Common myeloid progenitor, CD34-positive (primary cell): ENCODE measurements around the gene NDUFB11.

Experiments
- CTCF ChIA-PET: fragments of 350-600 bp; sonication (Branson Sonifier 250); formaldehyde crosslinking; loops from one replicate; lab custom pipeline; 2021; ENCODE audit warnings: antibody characterized with exemption; lab: Charles Lee
- POLR2A ChIA-PET: fragments of 350-600 bp; sonication (Branson Sonifier 250); formaldehyde crosslinking; loops from one replicate; lab custom pipeline; 2021; ENCODE audit warnings: antibody characterized with exemption; lab: Charles Lee
- DNase-seq, 3 donors: peaks; one replicate each; pipeline versions ENCODE4 v3.0.0 to v3.0.0-alpha.2; 2013
- H3K27ac ChIP-seq, 2 experiments: 1 replicate in 1 of 2; 2 replicates in 1 of 2; pipeline ENCODE4 v1.7.0; 2013; ENCODE audit warnings: inconsistent platforms in 2 of 2, low read length in 2 of 2, mild to moderate bottlenecking in 2 of 2, low read depth in 1 of 2, moderate library complexity in 1 of 2; ENCODE audit not compliant: severe bottlenecking in 2 of 2, insufficient read depth in 1 of 2, poor library complexity in 1 of 2
- H3K27me3 ChIP-seq, 5 experiments: replicated peaks in 2 of 5; 1 replicate in 3 of 5; 2 replicates in 2 of 5; pipeline versions ENCODE4 v1.6.1 to v1.7.0; 2013; ENCODE audit warnings: low read length in 4 of 5, mild to moderate bottlenecking in 2 of 5, moderate library complexity in 2 of 5, inconsistent platforms in 1 of 5; ENCODE audit not compliant: insufficient read depth in 5 of 5, control insufficient read depth in 4 of 5
- H3K36me3 ChIP-seq, 4 experiments: 1 replicate in 2 of 4; 2 replicates in 2 of 4; pipeline versions ENCODE4 v1.6.1 to v1.7.0; 2013; ENCODE audit warnings: low read length in 3 of 4, control low read depth in 1 of 4, mild to moderate bottlenecking in 1 of 4; ENCODE audit not compliant: control insufficient read depth in 4 of 4, insufficient read depth in 4 of 4
- H3K4me1 ChIP-seq, 4 experiments: 1 replicate in 3 of 4; 2 replicates in 1 of 4; pipeline versions ENCODE4 v1.6.1 to v1.7.1; 2013; ENCODE audit warnings: low read length in 3 of 4, mild to moderate bottlenecking in 3 of 4, control low read depth in 1 of 4, inconsistent platforms in 1 of 4, moderate library complexity in 1 of 4; ENCODE audit not compliant: control insufficient read depth in 4 of 4, insufficient read depth in 4 of 4; ENCODE audit errors: control extremely low read depth in 1 of 4
- H3K4me3 ChIP-seq, 7 experiments: 1 replicate in 4 of 7; 2 replicates in 3 of 7; pipeline versions ENCODE4 v1.5.1 to v1.7.0; 2013; ENCODE audit warnings: mild to moderate bottlenecking in 7 of 7, low read length in 6 of 7, moderate library complexity in 6 of 7, inconsistent platforms in 2 of 7, low read depth in 2 of 7, control low read depth in 1 of 7; ENCODE audit not compliant: insufficient read depth in 4 of 7, control insufficient read depth in 1 of 7; ENCODE audit errors: extremely low read depth in 1 of 7
- H3K9me3 ChIP-seq, 5 experiments: 1 replicate in 4 of 5; 2 replicates in 1 of 5; pipeline versions ENCODE4 v1.6.1 to v1.7.1; 2013; ENCODE audit warnings: low read length in 4 of 5, mild to moderate bottlenecking in 2 of 5, inconsistent platforms in 1 of 5, low read depth in 1 of 5, moderate library complexity in 1 of 5; ENCODE audit not compliant: control insufficient read depth in 4 of 5, insufficient read depth in 2 of 5; ENCODE audit errors: control extremely low read depth in 1 of 5
- whole genome bisulfite sequencing: methylation state at CpG from one replicate; pipeline ENCODE4 v1.1.5; 2013; ENCODE audit not compliant: insufficient coverage; 5-methylcytosine and 5-hydroxymethylcytosine counted together

NDUFB11 gene

DNA sequence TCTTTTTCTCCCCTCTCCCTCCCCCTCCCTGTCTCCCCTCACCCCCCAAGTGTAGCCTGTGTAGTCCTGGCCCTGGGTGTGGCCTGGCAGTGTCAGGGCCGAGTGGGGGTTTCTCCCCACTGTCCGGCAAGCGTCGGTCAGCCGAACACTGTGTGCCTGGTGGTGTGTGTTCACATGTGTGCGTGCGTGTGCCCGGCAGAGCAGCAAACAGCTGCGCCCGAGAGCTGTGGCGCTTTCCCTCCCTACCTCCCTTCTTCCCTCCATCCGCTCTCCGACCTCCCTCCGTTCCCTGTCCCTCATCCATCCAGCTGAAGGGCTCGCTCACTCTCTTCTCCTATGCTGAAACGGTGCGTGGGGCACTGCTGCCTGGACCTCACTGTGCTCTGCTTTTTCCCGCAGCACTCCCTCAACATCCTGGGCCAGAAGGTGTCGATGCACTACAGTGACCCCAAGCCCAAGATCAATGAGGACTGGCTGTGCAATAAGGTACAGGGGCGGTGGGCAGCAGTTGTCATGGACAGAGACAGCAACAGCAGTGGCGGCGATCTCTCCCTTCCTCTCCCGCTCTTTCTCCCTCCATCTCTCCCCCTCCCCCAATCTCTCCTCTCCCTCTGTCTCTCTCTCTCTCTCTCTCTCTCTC lies 31.7 kb upstream of the NDUFB11 start:
- Histone ChIP-seq H3K9me3 (no peaks in the 10 kb centered on the region), H3K4me3 (no peak overlapping the region), H3K27me3 (peaks cover 0 to 86% (median 0%) of the 10 kb centered on the region in 5 experiments), H3K4me1 (no peaks in the 10 kb centered on the region), H3K36me3 (peaks cover 4 to 88% (median 51%) of the 10 kb centered on the region in 4 experiments), H3K27ac (no peak overlapping the region)
- CTCF ChIA-PET, result interaction anchor here (1.7 kb wide), 1 partner anchor 18 kb away, joined by 3 read pairs; no protein-coding TSS in a partner anchor
- WGBS, result 82% methylated on average over 20 of the region's 23 CpGs
- POLR2A ChIA-PET, result no interaction called here
- DNase-seq, result no peak

DNA sequence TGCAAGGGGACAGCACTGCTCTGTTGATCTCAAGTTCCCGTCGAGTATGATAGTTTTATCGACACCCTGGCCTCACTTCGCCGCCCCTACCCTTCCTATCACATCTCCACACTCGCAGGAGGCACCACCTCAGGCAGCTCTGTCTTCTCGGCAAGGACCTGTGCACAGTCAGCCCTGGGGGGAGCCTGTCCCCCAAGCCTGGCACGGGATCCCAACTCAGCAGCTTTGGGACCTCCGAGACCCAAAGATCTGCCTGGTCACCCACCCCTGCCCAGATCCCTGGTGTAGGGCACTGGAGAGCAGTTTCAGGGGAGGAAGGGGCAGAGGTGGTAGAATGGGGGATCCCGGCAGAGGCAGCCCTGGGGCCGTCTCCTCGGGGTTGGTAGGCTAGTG lies 31.1 kb upstream of the NDUFB11 start:
- WGBS, result 91% methylated on average over 8 of the region's 12 CpGs
- DNase-seq, result no peak
- Histone ChIP-seq H3K27me3 (peaks cover 0 to 92% (median 0%) of the 10 kb centered on the region in 5 experiments), H3K36me3 (peaks cover 4 to 88% (median 50%) of the 10 kb centered on the region in 4 experiments), H3K4me1 (no peaks in the 10 kb centered on the region), H3K27ac (no peak overlapping the region), H3K9me3 (no peaks in the 10 kb centered on the region), H3K4me3 (no peak overlapping the region)
- ChIA-PET POLR2A (interaction anchor here (0.6 kb wide), 1 partner anchor 181 kb away, joined by 4 read pairs; no protein-coding TSS in a partner anchor), CTCF (interaction anchor here (0.6 to 1.7 kb wide), 2 partner anchors 17 to 112 kb away, joined by 3 to 4 read pairs; no protein-coding TSS in a partner anchor)

DNA sequence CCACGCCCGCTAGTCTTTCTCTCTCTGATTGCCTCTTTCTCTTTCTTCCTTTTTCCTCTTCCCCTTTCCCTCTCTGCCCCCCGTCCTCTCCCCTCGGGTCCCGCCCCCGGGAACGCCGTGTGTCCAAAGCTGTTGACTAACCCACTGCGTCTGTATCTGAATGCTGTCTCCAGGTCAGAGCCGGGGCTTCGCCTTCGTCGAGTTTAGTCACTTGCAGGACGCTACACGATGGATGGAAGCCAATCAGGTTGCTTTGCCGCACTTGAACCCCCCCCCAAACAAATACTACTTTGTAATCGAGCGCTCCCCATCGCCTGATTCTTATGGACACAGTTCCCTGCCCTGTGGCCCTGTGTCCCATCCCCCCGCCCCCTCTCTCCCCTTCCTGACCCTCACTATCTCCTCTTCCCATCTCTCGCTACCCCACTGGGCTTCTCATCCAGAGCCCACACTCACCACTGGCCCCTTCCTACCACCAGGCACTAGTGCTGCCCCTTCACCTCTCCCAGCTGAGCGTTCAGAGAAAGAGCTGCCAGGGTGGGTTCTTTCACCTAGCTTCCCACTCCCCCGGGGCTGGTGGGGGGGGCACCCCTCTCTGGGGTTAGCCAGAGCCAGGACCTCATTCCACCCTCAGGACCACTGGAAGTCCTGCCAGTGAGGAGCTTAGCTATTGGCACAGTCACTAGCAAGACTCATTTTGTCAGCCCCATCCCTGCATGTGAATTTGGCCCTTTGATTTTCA lies 30.5 kb upstream of the NDUFB11 start:
- peaks cover 4 to 88% (median 51%) of the 10 kb centered on the region in 4 experiments for H3K36me3 ChIP-seq
- CTCF ChIA-PET, result interaction anchor here (0.6 kb wide), 1 partner anchor 111 kb away, joined by 4 read pairs; no protein-coding TSS in a partner anchor
- H3K27me3 ChIP-seq, result peaks cover 0 to 91% (median 0%) of the 10 kb centered on the region in 5 experiments
- POLR2A ChIA-PET, result interaction anchor here (0.6 kb wide), 1 partner anchor 182 kb away, joined by 4 read pairs; no protein-coding TSS in a partner anchor
- no peak overlapping the region for H3K27ac ChIP-seq
- WGBS, result 85% methylated on average over 19 of the region's 23 CpGs
- H3K4me1 ChIP-seq, result no peaks in the 10 kb centered on the region
- no peaks in the 10 kb centered on the region for H3K9me3 ChIP-seq
- DNase-seq, result no peak
- H3K4me3 ChIP-seq, result no peak overlapping the region

DNA sequence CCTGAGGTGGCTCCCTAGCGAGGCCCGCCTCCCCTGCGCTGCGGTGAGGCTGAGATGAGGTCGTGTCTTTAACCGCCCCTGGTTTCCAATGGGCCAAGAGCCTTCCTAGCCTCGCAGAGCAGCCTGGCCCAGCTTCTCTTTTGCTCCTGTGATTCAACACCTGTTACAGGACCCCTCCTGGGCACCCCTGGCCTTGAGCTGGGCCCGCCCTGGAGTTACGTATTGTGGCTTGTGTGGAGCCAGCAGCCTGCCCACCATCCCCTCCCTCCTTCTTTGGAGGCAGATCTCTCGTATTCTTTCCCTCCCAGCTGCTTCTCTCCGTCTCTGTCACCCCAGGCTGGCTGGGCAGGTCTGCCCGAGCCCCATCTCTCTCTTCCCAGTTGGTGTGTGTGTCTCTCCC lies 29.9 kb upstream of the NDUFB11 start:
- H3K4me3 ChIP-seq, result no peak overlapping the region
- ChIA-PET POLR2A (no interaction called here), CTCF (no interaction called here)
- H3K27me3 ChIP-seq, result peaks cover 0 to 88% (median 0%) of the 10 kb centered on the region in 5 experiments
- no peak for DNase-seq
- WGBS, result 91% methylated on average over 12 of the region's 12 CpGs
- no peaks in the 10 kb centered on the region for H3K9me3 ChIP-seq
- H3K27ac ChIP-seq, result no peak overlapping the region
- H3K36me3 ChIP-seq, result peaks cover 4 to 89% (median 52%) of the 10 kb centered on the region in 4 experiments
- H3K4me1 ChIP-seq, result no peaks in the 10 kb centered on the region

DNA sequence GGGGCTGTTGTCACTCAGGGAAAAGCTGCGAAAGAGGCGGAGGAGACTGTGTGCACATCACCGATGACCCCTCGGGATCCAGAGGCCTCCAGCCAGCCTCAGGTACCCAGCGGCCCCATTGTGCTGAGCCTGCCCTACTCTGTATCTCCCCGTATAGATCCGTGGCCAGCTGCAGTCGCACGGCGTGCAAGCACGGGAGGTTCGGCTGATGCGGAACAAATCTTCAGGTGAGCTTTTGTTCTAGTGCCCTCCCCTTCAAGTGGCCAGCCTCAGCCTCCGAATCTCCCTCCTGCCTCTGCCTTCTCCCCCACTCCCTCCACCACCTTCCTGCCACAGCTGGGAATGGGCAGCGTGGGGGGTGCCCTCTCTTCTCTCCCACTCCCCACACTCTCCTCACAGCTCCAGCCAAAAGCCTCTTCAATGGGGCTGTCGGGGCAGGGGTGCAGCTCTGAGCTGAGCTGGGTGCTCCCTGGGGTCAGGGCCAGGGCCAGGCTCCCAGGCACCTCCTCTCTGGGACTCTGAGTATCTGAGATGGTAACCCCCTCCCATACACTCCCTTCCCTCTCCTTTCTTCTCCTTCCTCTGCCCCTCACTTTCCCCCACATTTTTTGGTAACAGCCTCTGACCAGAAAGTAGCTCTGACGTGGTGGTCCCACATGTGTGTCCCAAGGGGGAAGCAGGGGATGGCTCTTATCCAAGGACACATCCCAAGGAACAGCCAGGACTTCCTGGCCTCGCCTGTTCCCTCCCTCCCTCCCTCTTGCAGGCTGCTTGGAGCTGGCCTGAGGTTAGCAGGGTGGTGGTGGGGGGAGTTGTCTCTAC lies 28.7 kb upstream of the NDUFB11 start:
- peaks cover 4 to 81% (median 49%) of the 10 kb centered on the region in 4 experiments for H3K36me3 ChIP-seq
- H3K9me3 ChIP-seq, result no peaks in the 10 kb centered on the region
- DNase-seq, result no peak
- H3K4me1 ChIP-seq, result no peaks in the 10 kb centered on the region
- H3K27ac ChIP-seq, result no peak overlapping the region
- no peak overlapping the region for H3K4me3 ChIP-seq
- WGBS, result 86% methylated on average over 15 of the region's 18 CpGs
- ChIA-PET POLR2A (no interaction called here), CTCF (no interaction called here)
- peaks cover 0 to 83% (median 0%) of the 10 kb centered on the region in 5 experiments for H3K27me3 ChIP-seq

DNA sequence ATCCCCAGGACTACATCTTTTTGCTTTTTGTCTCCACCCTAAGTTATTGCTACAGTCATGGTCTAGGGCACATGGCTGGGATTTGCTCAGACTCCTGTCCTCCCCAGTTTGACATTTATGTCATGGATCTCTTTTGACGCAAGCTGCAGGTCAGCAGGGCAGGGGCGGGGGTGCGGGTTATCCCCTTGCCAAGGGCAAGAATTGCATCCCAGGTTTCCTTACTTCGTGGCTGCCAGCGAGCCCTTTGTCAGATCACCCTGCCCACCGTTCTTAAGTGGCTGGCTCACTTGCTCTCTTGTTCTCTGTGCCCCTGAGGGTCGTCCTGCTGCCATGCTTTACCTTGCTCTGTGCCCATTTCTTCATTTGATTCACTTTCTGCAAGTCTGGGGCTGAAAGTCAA lies 28.0 kb upstream of the NDUFB11 start:
- Histone ChIP-seq H3K4me1 (no peaks in the 10 kb centered on the region), H3K27me3 (peaks cover 0 to 79% (median 0%) of the 10 kb centered on the region in 5 experiments), H3K4me3 (no peak overlapping the region), H3K27ac (no peak overlapping the region), H3K9me3 (no peaks in the 10 kb centered on the region), H3K36me3 (peaks cover 4 to 76% (median 45%) of the 10 kb centered on the region in 4 experiments)
- no peak for DNase-seq
- 90% methylated on average over 7 of the region's 7 CpGs for WGBS
- ChIA-PET POLR2A (no interaction called here), CTCF (no interaction called here)
